ENCODE results near the gene PPP1R16B. TPM values are rescaled to one million over a fixed set of nuclear protein-coding genes. Genes with fewer than 3 reads are reported as not detected.

The PPP1R16B gene
- total and polyA plus RNA-seq, 2 of the 8 experiments (the other 6 are each of a cell fraction or from before 2014, with no cell fraction given) = 2.6 to 8.9 TPM

DNA sequence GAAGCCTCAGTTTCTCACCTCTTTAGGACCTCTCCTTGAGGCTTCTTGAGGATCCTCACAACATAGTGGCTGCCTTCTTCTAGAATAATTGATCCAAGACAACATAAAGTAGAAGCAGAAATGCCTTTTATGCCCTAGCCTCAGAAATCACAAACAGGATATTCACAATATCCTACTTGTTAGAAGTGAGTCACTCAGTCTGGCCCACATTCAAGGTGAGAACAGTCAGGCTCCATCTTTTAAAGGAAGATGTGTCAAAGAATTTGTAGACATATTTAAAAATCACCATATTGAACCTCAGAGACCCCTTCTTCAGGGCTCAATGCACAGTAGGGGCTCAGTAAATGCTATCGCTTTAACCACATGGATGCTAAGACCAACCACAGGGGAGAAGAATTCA is 99.9 kb downstream of the PPP1R16B start:
- no peak overlapping the region for H3K9ac ChIP-seq (replicated peaks in 1 of 4; ENCODE audit: extremely low read depth in 1 of 4, low read depth in 3 of 4, low read length in 3 of 4)
- no peak overlapping the region for H2BK5ac ChIP-seq (ENCODE audit: low read depth, low read length)
- no peak overlapping the region for H2BK15ac ChIP-seq (ENCODE audit: low read length)
- no peak for TF ChIP-seq HDAC2 (IDR thresholded peaks at IDR 0.05; ENCODE audit: borderline replicate concordance in 1 of 2, low read depth in 2 of 2, low read length in 2 of 2)
- TF ChIP-seq FOSL1 (IDR thresholded peaks at IDR 0.05; ENCODE audit: insufficient read depth, low read depth, low read length) = no peak
- TF ChIP-seq CHD2 (IDR thresholded peaks at IDR 0.05; ENCODE audit: low read length) = no peak
- no peak for TF ChIP-seq ZNF274 (IDR thresholded peaks at IDR 0.05; ENCODE audit: borderline replicate concordance, extremely low read depth, low read length)
- H3K23ac ChIP-seq (ENCODE audit: insufficient read length) = no peak overlapping the region
- no peaks in the 10 kb centered on the region for H3K27me3 ChIP-seq (replicated peaks in 1 of 4; ENCODE audit: control insufficient read depth in 3 of 4, extremely low read depth in 1 of 4, insufficient read depth in 3 of 4, low read length in 3 of 4)
- H3K56ac ChIP-seq (replicated peaks; ENCODE audit: insufficient read length, low read depth, low read length) = no peak overlapping the region
- ChIA-PET CTCF (ENCODE audit: partially characterized antibody) (interaction anchor here (0.7 to 2.0 kb wide), 4 partner anchors 10 to 105 kb away, joined by 3 to 9 read pairs (median 4); partner anchors contain the start of gene FAM83D), POLR2A (ENCODE audit: partially characterized antibody) (no interaction called here)
- FAIRE-seq = no peak
- H3K4me3 ChIP-seq (ENCODE audit: extremely low read depth in 1 of 4, insufficient read depth in 2 of 4, low read depth in 3 of 4, low read length in 4 of 4) = no peak overlapping the region
- WGBS, 2 experiments (ENCODE audit: extremely low coverage in 1 of 2, insufficient coverage in 1 of 2, insufficient read length in 1 of 2, insufficient replicate concordance in 2 of 2, low coverage in 1 of 2, low lambda C conversion rate in 2 of 2, missing lambda C conversion rate in 1 of 2) = 94% methylated on average over 1 of the region's 1 CpG; no CpG with 5 or more reads in 1 of the 2 experiments
- H3K27ac ChIP-seq (ENCODE audit: low read depth, low read length) = no peak overlapping the region
- H2AFZ ChIP-seq (ENCODE audit: low read length) = no peak overlapping the region
- no peaks in the 10 kb centered on the region; a peak in 1 of 8 replicates for H3K36me3 ChIP-seq (ENCODE audit: control insufficient read depth in 2 of 4, insufficient read depth in 4 of 4, low read length in 3 of 4)
- H4K5ac ChIP-seq (ENCODE audit: insufficient read length, low read depth, low read length) = no peak overlapping the region
- H3K4ac ChIP-seq (replicated peaks; ENCODE audit: insufficient read length, low read depth, low read length) = no peak overlapping the region
- no peaks in the 10 kb centered on the region for H3K4me1 ChIP-seq (replicated peaks in 1 of 4; ENCODE audit: control insufficient read depth in 3 of 4, insufficient read depth in 4 of 4, low read length in 3 of 4)
- H3K79me1 ChIP-seq (ENCODE audit: low read depth, low read length) = no peaks in the 10 kb centered on the region
- H3K18ac ChIP-seq (ENCODE audit: extremely low read depth, low read length) = no peak overlapping the region
- no peak overlapping the region for H4K91ac ChIP-seq (replicated peaks; ENCODE audit: insufficient read length, low read length)
- DNase-seq (ENCODE audit: low read depth in 1 of 2, low spot score in 2 of 2) = no peak
- no peak overlapping the region for H2BK12ac ChIP-seq (ENCODE audit: low read depth, low read length)
- no peak overlapping the region for H4K8ac ChIP-seq (ENCODE audit: extremely low read depth, insufficient read depth, low read length)
- no peak overlapping the region for H2AK5ac ChIP-seq (ENCODE audit: low read depth, low read length)
- H2BK20ac ChIP-seq (ENCODE audit: low read length) = no peak overlapping the region
- H3K14ac ChIP-seq (ENCODE audit: insufficient read length) = no peak overlapping the region
- peaks cover 5% of the 10 kb centered on the region; the same call in 1 of the 2 replicates for H3K23me2 ChIP-seq (ENCODE audit: low read depth, low read length)
- no peaks in the 10 kb centered on the region; a peak in 1 of 4 replicates for H3K79me2 ChIP-seq (ENCODE audit: control insufficient read depth in 1 of 2, insufficient read depth in 2 of 2, low read length in 2 of 2)
- H3K9me3 ChIP-seq (ENCODE audit: insufficient read depth in 2 of 2, low read depth in 1 of 2, low read length in 1 of 2) = no peaks in the 10 kb centered on the region
- no peak overlapping the region for H2BK120ac ChIP-seq (replicated peaks; ENCODE audit: low read depth, low read length)
- no peak overlapping the region for H3K4me2 ChIP-seq (ENCODE audit: insufficient read depth in 1 of 2, low read depth in 2 of 2, low read length in 2 of 2)
- H4K20me1 ChIP-seq (replicated peaks in 1 of 2; ENCODE audit: control insufficient read depth in 1 of 2, insufficient read depth in 2 of 2, low read length in 2 of 2) = peaks cover 0 to 1% of the 10 kb centered on the region in 2 experiments
